Activated T-helper 1 cell treated with anti-CD3 and anti-CD28 coated beads, Interleukin-12 subunit alpha, Interleukin-12 subunit beta, Interleukin-2, Interleukin-4 antibody, amounts not matched to agents 30 ng/mL and 10 ng/mL and 1 ng/mL, durations not matched to agents 14 hours and 24 hours and 36 hours (primary cell): Measurements from ENCODE around the gene PHYKPL. TPM values are rescaled to one million over a fixed set of nuclear protein-coding genes. Genes with fewer than 3 reads are reported as not detected.
"Not testable (repeated sequence)": the region's sequence is repeated elsewhere in the genome, so short reads cannot be mapped to it uniquely, and the experiment has no call there.

ENCODE experiments used
- DNase-seq: peaks from one replicate; pipeline ENCODE4 v3.0.0; 2021; ENCODE audit warnings: low spot score
- H3K27ac Mint-ChIP-seq: one replicate; pipeline ENCODE4 v1.8.0; 2021; ENCODE audit warnings: mild to moderate bottlenecking, mixed read lengths
- H3K27me3 Mint-ChIP-seq: one replicate; pipeline ENCODE4 v1.8.0; 2022; ENCODE audit warnings: mild to moderate bottlenecking, moderate library complexity, mixed read lengths; ENCODE audit not compliant: insufficient read depth
- H3K36me3 Mint-ChIP-seq: one replicate; pipeline ENCODE4 v1.8.0; 2021; ENCODE audit warnings: low read depth, mixed read lengths
- H3K4me1 Mint-ChIP-seq: one replicate; pipeline ENCODE4 v1.8.0; 2021; ENCODE audit warnings: low read depth, mixed read lengths
- H3K4me3 Mint-ChIP-seq: one replicate; pipeline ENCODE4 v1.8.0; 2021; ENCODE audit warnings: mild to moderate bottlenecking, moderate library complexity, mixed read lengths
- H3K9me3 Mint-ChIP-seq: one replicate; pipeline ENCODE4 v1.8.0; 2021; ENCODE audit warnings: mixed read lengths
- intact Hi-C: fragments of 100-400 bp; cut with micrococcal nuclease; formaldehyde crosslinking; loops from one replicate; pipeline ENCODE4 v1.15.1; 2024
- total RNA-seq: library from RNA; stranded (reverse); gene quantifications from 2 replicates; pipeline ENCODE4 v1.2.3, GENCODE V29; 2022

The PHYKPL gene
- total RNA-seq, 1 donor from 2014 or later: 84.4 TPM

DNA sequence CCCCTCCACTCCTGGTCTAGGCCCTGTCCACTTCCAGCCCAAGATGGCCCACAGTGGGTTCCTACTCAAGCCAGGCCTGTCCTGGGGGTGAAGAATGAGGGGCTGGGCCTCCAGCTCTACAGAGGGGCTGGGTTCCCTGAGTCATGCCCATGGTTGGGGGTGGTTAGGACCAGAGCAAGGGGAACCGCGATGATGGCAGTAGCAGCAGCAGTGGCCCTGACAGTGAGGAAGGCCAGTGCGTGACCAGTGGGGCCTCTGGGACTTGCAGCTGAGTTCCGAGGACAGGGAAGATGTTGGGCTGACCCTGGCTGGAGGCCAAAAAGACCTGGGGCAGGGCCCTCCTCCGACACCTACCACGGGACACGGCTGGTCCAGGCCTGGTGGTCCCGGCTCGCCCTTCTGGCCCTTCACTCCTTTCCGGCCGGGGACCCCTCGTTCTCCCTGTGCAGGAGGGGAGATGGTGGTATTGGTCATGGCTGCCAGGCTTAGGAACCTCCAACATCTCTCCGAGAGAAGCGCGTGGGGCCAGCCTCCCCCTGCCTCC is 9.2 kb upstream of the PHYKPL start:
- H3K36me3 Mint-ChIP-seq: no peaks in the 10 kb centered on the region
- H3K27me3 Mint-ChIP-seq: no peaks in the 10 kb centered on the region
- DNase-seq: no peak
- no peak overlapping the region for H3K4me3 Mint-ChIP-seq
- H3K27ac Mint-ChIP-seq: no peak overlapping the region
- intact Hi-C loops: no loop called here
- peaks cover 40% of the 10 kb centered on the region for H3K4me1 Mint-ChIP-seq
- no peaks in the 10 kb centered on the region for H3K9me3 Mint-ChIP-seq

DNA sequence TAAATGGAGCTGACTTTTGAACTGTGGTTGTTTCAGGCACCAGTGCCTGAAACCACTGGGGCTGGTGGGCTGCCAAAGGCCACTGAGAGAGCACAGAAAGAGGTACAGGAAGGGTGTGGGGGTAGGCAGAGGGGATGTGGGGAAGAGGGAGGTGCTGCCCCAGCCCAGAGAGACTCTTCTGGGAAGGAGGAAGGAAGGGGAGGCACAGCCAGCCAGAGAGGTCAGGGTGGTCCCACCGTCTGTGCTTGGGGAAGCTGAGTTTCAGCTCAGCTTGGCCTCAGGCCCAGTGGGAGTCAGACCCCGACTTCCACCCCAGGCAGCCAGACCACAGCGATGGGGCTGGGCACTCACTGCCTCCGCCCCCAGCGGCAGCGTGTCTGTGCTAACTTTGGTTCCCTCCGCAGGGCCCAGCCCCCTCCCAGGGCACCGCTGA is 8.6 kb upstream of the PHYKPL start:
- H3K27me3 Mint-ChIP-seq: no peaks in the 10 kb centered on the region
- intact Hi-C loops: no loop called here
- H3K4me3 Mint-ChIP-seq: peak overlapping the region; percentile 74
- H3K27ac Mint-ChIP-seq: peak overlapping the region; percentile 85
- peaks cover 45% of the 10 kb centered on the region for H3K4me1 Mint-ChIP-seq
- no peak for DNase-seq
- no peaks in the 10 kb centered on the region for H3K9me3 Mint-ChIP-seq
- no peaks in the 10 kb centered on the region for H3K36me3 Mint-ChIP-seq

DNA sequence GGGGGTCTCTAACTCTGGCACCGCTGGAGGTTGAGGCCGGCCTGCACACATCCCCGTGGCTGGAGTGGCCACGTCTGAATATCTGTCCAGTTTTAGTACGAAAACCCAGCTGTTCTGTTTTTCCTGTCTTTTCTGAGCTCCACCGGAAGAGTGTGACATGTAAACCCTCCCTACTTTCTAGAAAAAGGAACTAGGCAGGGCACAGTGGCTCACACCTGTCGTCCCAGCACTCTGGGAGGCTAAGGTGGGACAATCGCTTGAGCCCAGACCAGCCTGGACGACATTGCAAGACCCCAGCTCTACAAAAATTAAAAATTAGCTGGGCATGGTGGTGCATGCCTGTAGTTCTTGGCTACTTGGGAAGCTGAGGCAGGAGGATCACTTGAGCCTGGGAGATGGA is 8.2 kb upstream of the PHYKPL start:
- Mint-ChIP-seq H3K27ac (peak overlapping the region; percentile 85), H3K4me1 (peaks cover 47% of the 10 kb centered on the region), H3K36me3 (no peaks in the 10 kb centered on the region), H3K27me3 (no peaks in the 10 kb centered on the region), H3K9me3 (no peaks in the 10 kb centered on the region), H3K4me3 (peak overlapping the region; percentile 74)
- DNase-seq: no peak
- intact Hi-C loops: no loop called here

DNA sequence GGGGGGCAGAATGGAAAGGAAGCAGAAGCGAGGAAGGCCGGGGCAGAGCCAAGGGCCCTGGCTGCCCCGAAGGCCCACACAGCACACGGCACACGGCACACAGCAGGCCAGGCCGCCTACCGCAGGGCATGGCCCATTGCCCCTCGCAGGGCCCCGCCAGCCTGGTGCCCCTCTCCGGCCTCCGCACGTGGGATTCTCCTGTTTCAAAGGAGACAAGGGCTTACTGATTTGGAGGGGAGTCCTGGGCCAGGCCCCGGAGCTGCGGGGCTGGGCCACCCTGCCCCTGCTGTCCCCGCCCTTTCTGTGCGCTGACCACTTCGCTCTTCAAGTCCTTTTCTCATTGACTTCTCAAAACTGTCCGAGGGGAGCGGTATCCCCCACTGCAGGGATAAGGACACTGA is 7.7 kb upstream of the PHYKPL start:
- no peaks in the 10 kb centered on the region for H3K36me3 Mint-ChIP-seq
- intact Hi-C loops: no loop called here
- no peaks in the 10 kb centered on the region for H3K9me3 Mint-ChIP-seq
- no peak for DNase-seq
- peak overlapping the region; percentile 74 for H3K4me3 Mint-ChIP-seq
- H3K27ac Mint-ChIP-seq: peak overlapping the region; percentile 92
- H3K4me1 Mint-ChIP-seq: peaks cover 47% of the 10 kb centered on the region
- H3K27me3 Mint-ChIP-seq: no peaks in the 10 kb centered on the region

DNA sequence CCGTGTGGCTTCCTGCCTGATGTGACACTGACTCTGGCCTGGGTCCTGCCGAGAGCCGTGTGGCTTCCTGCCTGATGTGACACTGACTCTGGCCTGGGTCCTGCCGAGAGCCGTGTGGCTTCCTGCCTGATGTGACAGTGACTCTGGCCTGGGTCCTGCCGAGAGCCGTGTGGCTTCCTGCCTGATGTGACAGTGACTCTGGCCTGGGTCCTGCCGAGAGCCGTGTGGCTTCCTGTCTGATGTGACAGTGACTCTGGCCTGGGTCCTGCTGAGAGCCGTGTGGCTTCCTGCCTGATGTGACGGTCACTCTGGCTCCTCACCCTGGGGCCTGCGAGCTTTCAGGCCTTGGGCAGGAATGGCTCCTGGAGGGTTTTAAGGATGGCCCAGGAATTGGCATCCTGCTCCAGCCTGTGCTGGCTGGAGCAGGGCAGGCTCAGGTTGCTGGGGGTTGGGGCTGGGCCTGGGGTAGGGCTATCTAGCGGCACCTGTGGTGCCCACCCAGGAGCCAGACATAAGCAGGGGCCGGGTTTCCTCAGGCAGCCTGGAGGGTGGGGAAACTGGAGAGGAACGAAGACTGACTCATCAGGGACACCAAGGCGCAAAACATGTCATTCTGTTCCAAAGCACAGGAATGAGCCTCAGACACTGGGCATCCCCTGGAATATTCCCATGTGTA is 7.2 kb upstream of the PHYKPL start:
- Mint-ChIP-seq H3K4me1 (peaks cover 53% of the 10 kb centered on the region), H3K4me3 (peak overlapping the region; percentile 62), H3K27ac (peak overlapping the region; percentile 92)
- intact Hi-C loops: loop anchor here (10.0 kb wide), 1 partner anchor 1565 kb away; the partner anchor contains the start of gene MGAT4B
- H3K9me3 Mint-ChIP-seq, DNase-seq, H3K36me3 Mint-ChIP-seq, H3K27me3 Mint-ChIP-seq: not testable (repeated sequence)

DNA sequence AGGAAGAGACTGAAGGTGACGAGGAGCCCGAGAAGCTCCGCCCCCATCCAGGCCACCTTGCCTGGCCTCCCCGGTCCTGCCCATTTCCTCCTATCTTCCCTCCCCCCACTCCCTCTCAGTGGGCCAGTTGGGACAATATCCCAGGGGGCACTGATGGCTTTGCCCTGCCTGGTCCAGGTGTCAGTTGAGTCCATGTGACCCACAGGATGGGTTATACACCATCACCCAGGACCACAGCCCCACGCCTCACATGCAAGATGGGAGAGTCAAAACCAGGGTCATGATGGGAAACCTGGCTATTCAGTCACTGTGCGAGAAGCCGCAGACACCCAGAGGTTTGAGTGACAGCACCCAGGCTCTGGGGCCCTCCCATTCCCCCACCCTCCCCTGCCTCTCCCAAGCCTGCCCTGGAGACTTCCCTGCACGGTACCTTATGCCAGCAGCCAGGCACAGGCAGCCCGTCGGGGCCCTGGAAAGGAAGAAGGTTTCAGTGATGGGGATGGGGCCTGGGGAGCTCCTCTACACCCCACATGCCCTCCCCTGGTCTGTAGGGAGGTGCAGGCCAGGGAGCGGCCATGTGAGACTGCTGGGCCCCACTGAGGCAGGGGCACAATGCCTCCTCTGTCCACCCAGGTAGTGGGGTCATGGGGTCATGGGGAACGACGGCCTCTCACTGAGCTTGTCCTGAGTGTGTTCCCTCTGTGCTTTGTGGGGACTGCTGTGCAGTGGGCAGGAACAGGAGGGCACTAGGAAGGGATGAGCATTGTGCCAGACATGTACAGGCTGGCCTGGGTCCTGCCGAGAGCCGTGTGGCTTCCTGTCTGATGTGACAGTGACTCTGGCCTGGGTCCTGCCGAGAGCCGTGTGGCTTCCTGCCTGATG is 6.3 kb upstream of the PHYKPL start:
- intact Hi-C loops: loop anchor here (10.0 kb wide), 1 partner anchor 1566 kb away; the partner anchor contains the start of gene MGAT4B
- Mint-ChIP-seq H3K4me3 (no peak overlapping the region), H3K27ac (peak overlapping the region; percentile 94), H3K36me3 (no peaks in the 10 kb centered on the region), H3K4me1 (peaks cover 61% of the 10 kb centered on the region), H3K27me3 (no peaks in the 10 kb centered on the region), H3K9me3 (no peaks in the 10 kb centered on the region)
- DNase-seq: no peak

DNA sequence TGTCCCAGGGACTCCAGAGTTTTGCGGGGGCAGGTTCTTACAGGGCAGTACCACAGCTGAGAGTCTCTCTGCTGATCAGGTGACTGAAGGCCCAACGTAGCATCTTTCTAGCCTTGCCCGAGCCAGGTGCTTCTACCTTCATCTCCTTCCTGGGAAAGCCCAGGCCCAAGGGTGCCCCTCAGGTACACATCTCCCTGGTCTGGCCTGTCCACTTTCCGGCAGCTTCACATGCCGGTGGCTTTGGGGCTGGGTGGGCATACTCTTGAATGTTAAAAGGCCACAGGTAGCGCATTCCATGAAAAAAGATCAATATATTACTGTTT is 5.7 kb upstream of the PHYKPL start:
- Mint-ChIP-seq H3K4me3 (peak overlapping the region; percentile 23), H3K36me3 (no peaks in the 10 kb centered on the region), H3K4me1 (peaks cover 66% of the 10 kb centered on the region)

DNA sequence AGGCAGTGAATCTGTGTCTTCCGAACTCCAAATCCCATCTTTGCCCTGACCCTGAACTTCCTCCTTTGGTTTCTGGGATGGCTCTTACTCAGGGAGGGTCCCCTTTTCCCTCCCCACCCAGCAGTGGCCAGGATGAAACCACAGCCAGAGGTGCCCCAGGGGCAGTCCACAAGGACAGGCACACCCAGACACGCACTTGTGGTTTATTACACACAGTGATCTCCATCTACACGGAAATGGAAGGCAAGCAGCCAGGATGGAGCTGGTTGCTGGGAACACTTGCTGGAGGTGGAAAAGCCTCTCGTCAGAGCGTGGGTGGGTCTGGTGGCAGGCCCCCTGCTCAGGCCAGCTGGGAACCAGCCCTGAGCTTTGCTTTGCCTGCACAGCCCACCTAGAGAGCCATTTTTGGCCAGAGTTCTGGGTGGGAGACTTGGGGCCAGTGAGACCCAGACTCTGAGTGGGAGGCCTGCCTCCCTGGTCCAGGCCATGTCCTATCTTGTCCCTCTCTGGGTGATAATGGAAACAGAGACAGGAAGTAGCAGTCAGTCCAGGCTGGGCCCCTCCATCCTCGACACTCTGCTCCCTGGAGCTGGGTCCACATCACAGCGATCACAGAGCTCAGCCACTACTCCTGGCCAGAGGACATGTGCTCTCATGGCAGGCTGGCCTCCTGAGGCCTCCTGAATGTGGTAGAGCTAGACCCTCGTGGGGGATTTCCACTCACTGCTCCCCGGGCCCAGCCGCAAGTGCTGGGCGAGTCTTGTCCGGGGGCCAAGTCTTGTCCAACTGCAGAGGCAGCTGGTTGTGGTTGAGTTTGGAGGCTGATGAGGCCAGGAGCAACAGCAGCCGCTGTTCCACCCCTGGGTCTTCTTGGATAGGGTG is 5.1 kb upstream of the PHYKPL start:
- no peaks in the 10 kb centered on the region for H3K36me3 Mint-ChIP-seq
- intact Hi-C loops: loop anchor here (10.0 kb wide), 1 partner anchor 1567 kb away; the partner anchor contains the start of gene MGAT4B
- H3K9me3 Mint-ChIP-seq: no peaks in the 10 kb centered on the region
- H3K4me3 Mint-ChIP-seq: peak overlapping the region; percentile 23
- peaks cover 66% of the 10 kb centered on the region for H3K4me1 Mint-ChIP-seq
- no peak for DNase-seq
- H3K27me3 Mint-ChIP-seq: no peaks in the 10 kb centered on the region
- H3K27ac Mint-ChIP-seq: peak overlapping the region; percentile 84

More for the DNA sequence above, 5.7 kb upstream of the PHYKPL start:
- no peaks in the 10 kb centered on the region for H3K9me3 Mint-ChIP-seq
- intact Hi-C loops: loop anchor here (10.0 kb wide), 1 partner anchor 1567 kb away; the partner anchor contains the start of gene MGAT4B
- no peaks in the 10 kb centered on the region for H3K27me3 Mint-ChIP-seq
- H3K27ac Mint-ChIP-seq: peak overlapping the region; percentile 84
- no peak for DNase-seq

DNA sequence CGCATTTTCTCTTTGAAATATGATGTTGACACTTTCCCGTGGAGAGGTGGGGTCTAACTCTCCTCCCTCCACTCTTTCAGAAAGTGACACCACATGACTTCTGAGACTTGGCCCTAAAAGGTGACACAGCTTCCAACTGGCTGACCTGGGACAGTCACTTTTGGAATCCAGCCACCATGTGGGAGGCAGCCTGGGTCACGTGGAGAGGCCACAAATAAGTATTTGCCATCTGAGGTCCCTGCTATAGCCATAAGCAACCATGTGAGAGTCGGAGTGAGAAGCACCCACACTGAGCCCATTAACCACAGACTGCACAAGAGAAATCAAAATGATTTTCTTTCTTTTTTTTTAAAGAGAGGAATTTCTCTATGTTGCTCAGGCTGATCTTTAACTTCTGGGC is 4.1 kb upstream of the PHYKPL start:
- peaks cover 61% of the 10 kb centered on the region for H3K4me1 Mint-ChIP-seq

DNA sequence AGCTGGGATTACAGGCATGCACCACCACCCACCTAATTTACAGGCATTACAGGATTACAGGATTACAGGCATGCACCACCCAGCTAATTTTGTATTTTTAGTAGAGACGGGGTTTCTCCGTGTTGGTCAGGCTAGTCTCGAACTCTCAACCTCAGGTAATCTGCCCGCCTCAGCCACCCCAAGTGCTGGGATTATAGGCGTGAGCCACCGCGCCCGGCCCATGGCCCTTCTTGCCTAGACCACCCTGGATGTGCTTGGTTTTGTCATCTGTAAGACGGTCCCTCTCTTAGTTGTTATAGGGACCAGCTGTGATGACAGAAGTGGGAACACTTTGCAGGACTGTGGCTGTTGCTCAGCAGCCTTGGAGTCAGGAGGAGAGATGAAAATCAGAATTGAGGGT is 3.5 kb upstream of the PHYKPL start:
- DNase-seq: no peak
- Mint-ChIP-seq H3K27me3 (no peaks in the 10 kb centered on the region), H3K4me3 (no peak overlapping the region), H3K27ac (no peak overlapping the region), H3K9me3 (no peaks in the 10 kb centered on the region), H3K36me3 (peaks cover 9% of the 10 kb centered on the region), H3K4me1 (peaks cover 63% of the 10 kb centered on the region)
- intact Hi-C loops: loop anchor here (10.0 kb wide), 1 partner anchor 1569 kb away; the partner anchor contains the start of gene MGAT4B

More for the DNA sequence above, 4.1 kb upstream of the PHYKPL start:
- Mint-ChIP-seq H3K27ac (no peak overlapping the region), H3K27me3 (no peaks in the 10 kb centered on the region), H3K36me3 (peaks cover 3% of the 10 kb centered on the region), H3K9me3 (no peaks in the 10 kb centered on the region), H3K4me3 (no peak overlapping the region)
- intact Hi-C loops: loop anchor here (10.0 kb wide), 1 partner anchor 1568 kb away; the partner anchor contains the start of gene MGAT4B
- DNase-seq: no peak

DNA sequence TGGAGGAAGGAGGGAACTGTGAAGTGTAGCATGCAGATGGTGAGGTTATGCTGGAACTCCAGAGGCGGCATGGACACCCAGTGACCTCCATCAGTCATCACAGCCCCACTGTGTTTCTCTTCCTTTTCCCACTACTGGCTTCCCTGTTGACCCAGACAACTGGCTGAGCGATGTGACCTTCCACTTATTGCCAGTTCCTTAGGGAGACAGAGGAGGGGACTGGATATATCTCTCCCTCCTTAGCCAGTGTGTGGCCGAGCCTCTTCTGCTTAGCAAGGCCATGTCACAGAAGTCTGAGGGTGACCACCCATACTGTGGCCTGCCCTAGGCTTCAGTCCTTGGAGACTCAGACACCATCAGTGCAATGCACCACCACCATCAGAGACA is 3.0 kb upstream of the PHYKPL start:
- Mint-ChIP-seq H3K9me3 (no peaks in the 10 kb centered on the region), H3K36me3 (peaks cover 14% of the 10 kb centered on the region), H3K27me3 (no peaks in the 10 kb centered on the region), H3K4me1 (peaks cover 63% of the 10 kb centered on the region), H3K27ac (no peak overlapping the region), H3K4me3 (no peak overlapping the region)
- intact Hi-C loops: loop anchor here (1.0 to 10.0 kb wide), 3 partner anchors 315 to 1569 kb away; partner anchors contain the start of genes COL23A1 and MGAT4B
- DNase-seq: no peak
